ENCODE results near the gene IPO5. TPM values are rescaled to one million over a fixed set of nuclear protein-coding genes. Genes with fewer than 3 reads are reported as not detected.

The IPO5 gene
- total RNA-seq, 1 experiment from 2014 or later: 301 TPM

GRCh38 chr13:97936036-97936435 is 17.4 kb upstream of the IPO5 start:
- Mint-ChIP-seq H3K4me3 (no peak overlapping the region), H3K27me3 (ENCODE audit: low read depth) (no peaks in the 10 kb centered on the region; the same call in 1 of the 2 replicates), H3K36me3 (no peaks in the 10 kb centered on the region), H3K4me1 (peaks cover 9% of the 10 kb centered on the region), H3K27ac (no peak overlapping the region), H3K9me3 (no peaks in the 10 kb centered on the region)
- DNase-seq (ENCODE audit: low spot score) (no peak), ATAC-seq (no peak)
- ChIA-PET CTCF (no interaction called here), POLR2A (no interaction called here)
- TF ChIP-seq CTCF (IDR thresholded peaks at IDR 0.05): no peak
- no peak for TF ChIP-seq PRRX2 (CRISPR knock-in tag; IDR thresholded peaks at IDR 0.05)
- no peak for TF ChIP-seq ZNF281 (CRISPR knock-in tag; IDR thresholded peaks at IDR 0.05)
- TF ChIP-seq NR1H2 (CRISPR knock-in tag; IDR thresholded peaks at IDR 0.05): no peak
- TF ChIP-seq ZBTB21 (CRISPR knock-in tag; IDR thresholded peaks at IDR 0.05; ENCODE audit: borderline replicate concordance): no peak
- no peak for TF ChIP-seq ESRRA (CRISPR knock-in tag; IDR thresholded peaks at IDR 0.05; ENCODE audit: borderline replicate concordance)
- no peak for TF ChIP-seq ZNF263 (CRISPR knock-in tag; IDR thresholded peaks at IDR 0.05; ENCODE audit: low read depth)
- no peak for TF ChIP-seq KAT7 (CRISPR knock-in tag; IDR thresholded peaks at IDR 0.05; ENCODE audit: borderline replicate concordance)
- TF ChIP-seq ZNF219 (CRISPR knock-in tag; IDR thresholded peaks at IDR 0.05; ENCODE audit: borderline replicate concordance): no peak
- TF ChIP-seq OVOL2 (CRISPR knock-in tag; IDR thresholded peaks at IDR 0.05; ENCODE audit: borderline replicate concordance): no peak
- TF ChIP-seq NFATC4 (CRISPR knock-in tag; IDR thresholded peaks at IDR 0.05): no peak
- TF ChIP-seq, protein P1, sequence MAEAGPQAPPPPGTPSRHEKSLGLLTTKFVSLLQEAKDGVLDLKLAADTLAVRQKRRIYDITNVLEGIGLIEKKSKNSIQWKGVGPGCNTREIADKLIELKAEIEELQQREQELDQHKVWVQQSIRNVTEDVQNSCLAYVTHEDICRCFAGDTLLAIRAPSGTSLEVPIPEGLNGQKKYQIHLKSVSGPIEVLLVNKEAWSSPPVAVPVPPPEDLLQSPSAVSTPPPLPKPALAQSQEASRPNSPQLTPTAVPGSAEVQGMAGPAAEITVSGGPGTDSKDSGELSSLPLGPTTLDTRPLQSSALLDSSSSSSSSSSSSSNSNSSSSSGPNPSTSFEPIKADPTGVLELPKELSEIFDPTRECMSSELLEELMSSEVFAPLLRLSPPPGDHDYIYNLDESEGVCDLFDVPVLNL (CRISPR knock-in tag; IDR thresholded peaks at IDR 0.05; ENCODE audit: borderline replicate concordance, low read depth): no peak
- TF ChIP-seq, protein P2, sequence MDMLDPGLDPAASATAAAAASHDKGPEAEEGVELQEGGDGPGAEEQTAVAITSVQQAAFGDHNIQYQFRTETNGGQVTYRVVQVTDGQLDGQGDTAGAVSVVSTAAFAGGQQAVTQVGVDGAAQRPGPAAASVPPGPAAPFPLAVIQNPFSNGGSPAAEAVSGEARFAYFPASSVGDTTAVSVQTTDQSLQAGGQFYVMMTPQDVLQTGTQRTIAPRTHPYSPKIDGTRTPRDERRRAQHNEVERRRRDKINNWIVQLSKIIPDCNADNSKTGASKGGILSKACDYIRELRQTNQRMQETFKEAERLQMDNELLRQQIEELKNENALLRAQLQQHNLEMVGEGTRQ (CRISPR knock-in tag; IDR thresholded peaks at IDR 0.05): no peak
- TF ChIP-seq MXD4 (CRISPR knock-in tag; IDR thresholded peaks at IDR 0.05; ENCODE audit: borderline replicate concordance): no peak

GRCh38 chr13:97938706-97939475 is 14.6 kb upstream of the IPO5 start:
- Mint-ChIP-seq H3K4me1 (peaks cover 9% of the 10 kb centered on the region), H3K27me3 (ENCODE audit: low read depth) (no peaks in the 10 kb centered on the region; the same call in 1 of the 2 replicates), H3K9me3 (no peaks in the 10 kb centered on the region), H3K27ac (no peak overlapping the region; the same call in 1 of the 2 replicates), H3K4me3 (no peak overlapping the region), H3K36me3 (no peaks in the 10 kb centered on the region)
- TF ChIP-seq ATF1 (CRISPR knock-in tag; IDR thresholded peaks at IDR 0.05) (no peak), ZNF121 (CRISPR knock-in tag; IDR thresholded peaks at IDR 0.05) (no peak), GABPB1 (CRISPR knock-in tag; IDR thresholded peaks at IDR 0.05) (no peak), AR (CRISPR knock-in tag; IDR thresholded peaks at IDR 0.05) (no peak), ZNF317 (CRISPR knock-in tag; IDR thresholded peaks at IDR 0.05; ENCODE audit: borderline replicate concordance, low read depth) (no peak)
- TF ChIP-seq, protein P3, sequence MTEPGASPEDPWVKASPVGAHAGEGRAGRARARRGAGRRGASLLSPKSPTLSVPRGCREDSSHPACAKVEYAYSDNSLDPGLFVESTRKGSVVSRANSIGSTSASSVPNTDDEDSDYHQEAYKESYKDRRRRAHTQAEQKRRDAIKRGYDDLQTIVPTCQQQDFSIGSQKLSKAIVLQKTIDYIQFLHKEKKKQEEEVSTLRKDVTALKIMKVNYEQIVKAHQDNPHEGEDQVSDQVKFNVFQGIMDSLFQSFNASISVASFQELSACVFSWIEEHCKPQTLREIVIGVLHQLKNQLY (CRISPR knock-in tag; IDR thresholded peaks at IDR 0.05): no peak
- ChIA-PET POLR2A (interaction anchor here (0.5 kb wide), 1 partner anchor 11 kb away, joined by 4 read pairs; no protein-coding TSS in a partner anchor), CTCF (interaction anchor here (0.5 kb wide), 1 partner anchor 97 kb away, joined by 5 read pairs; no protein-coding TSS in a partner anchor)
- no peak for DNase-seq (ENCODE audit: low spot score)
- ATAC-seq: no peak

All from WTC11 (cell line).